ENCODE results near the gene SLC2A11.

The SLC2A11 gene, protein sequence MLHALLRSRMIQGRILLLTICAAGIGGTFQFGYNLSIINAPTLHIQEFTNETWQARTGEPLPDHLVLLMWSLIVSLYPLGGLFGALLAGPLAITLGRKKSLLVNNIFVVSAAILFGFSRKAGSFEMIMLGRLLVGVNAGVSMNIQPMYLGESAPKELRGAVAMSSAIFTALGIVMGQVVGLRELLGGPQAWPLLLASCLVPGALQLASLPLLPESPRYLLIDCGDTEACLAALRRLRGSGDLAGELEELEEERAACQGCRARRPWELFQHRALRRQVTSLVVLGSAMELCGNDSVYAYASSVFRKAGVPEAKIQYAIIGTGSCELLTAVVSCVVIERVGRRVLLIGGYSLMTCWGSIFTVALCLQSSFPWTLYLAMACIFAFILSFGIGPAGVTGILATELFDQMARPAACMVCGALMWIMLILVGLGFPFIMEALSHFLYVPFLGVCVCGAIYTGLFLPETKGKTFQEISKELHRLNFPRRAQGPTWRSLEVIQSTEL

DNA sequence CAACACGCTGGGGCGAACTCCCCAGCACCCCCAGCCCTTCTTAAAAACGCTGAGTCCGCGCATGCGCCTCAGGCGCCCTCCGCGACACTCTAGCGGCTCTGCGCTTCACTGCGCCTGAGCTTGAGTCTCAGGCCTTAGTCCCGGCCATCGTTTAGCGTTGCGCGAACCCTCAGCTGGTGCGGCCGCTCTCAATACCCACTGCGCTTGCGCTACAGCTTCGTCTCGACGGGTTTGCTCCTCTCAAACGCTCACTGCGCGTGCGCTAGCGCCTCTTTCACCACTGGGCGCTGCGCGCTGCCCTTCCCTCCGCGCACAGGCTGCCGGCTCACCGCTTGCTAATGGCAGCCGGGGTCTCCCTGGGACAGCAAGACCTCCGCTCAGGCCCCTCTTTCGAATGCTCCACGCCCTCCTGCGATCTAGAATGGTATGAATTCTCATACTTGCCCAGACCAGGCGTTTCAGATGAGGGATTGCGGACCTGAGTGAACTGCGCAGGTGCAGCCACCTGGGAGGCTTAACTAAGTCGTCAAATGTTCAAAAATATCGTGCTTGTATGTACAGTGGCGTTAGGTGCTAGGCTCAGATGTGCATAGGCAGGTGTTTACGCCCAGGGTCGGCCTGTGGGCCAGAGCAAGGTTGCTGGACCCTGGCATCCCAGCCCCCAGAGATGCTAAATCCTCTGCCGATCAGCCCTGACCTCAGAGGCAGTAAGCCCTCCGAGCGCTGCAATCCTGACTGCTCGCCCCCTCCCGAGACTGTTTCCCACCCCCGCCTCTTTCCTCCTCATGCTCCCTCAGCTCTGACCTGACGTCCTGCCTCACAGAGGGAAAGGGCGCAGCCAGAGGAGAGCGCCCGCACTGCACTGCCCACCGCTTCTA lies at the start of gene SLC2A11:
TSS of gene SLC2A11 (plus strand) at position 270 of the 878 bp plus-strand sequence. CDS start at position 395, 125 bp downstream.
- DNase-seq = peak; percentile 97

DNA sequence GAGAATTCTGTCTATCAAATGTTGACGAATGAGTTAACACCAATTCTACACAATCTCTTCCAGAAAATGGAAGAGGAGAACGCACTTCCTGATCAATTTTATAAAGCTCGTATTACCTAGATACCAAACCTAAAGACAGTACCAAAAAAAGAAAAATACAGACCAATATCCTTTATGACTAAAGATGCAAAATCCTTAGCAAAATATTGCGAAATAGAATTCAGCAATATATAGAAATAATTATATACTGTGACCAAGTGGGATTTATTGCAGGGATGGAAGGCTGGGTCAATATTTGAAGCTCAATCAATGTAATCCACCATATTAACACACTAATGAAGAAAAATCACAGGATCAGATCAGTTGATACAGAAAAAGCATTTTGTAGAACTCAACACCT lies 45.3 kb upstream of the SLC2A11 start:
- DNase-seq = no peak

DNA sequence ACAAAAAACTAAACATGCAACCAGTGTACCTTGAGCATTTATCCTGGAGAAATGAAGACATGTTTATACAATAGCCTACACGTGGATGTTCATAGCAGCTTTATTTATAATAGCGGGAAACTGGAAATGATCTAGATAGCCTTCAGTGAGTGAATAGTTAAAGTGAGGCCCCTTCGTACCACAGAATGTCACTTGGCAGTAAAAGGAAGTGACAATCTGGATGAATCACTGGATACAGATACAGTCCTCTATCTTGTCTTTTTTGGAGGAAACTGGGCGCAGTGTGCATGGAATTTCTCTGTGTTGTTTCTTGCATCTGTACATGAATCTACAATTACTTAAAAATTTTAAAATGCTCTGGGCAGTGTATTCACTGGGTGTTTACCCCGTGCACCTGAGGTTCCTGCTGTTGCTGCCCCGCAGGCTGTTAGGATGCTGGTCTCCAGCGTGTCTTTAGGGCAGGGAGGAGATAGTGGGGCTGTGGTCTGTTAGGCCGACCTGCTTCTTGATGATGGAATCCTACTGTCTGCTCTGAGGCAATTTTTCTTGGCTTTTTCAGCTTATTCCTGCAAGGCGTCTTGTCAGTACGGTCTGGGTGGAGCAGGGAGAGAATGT lies 42.0 kb upstream of the SLC2A11 start:
- no peak for DNase-seq

DNA sequence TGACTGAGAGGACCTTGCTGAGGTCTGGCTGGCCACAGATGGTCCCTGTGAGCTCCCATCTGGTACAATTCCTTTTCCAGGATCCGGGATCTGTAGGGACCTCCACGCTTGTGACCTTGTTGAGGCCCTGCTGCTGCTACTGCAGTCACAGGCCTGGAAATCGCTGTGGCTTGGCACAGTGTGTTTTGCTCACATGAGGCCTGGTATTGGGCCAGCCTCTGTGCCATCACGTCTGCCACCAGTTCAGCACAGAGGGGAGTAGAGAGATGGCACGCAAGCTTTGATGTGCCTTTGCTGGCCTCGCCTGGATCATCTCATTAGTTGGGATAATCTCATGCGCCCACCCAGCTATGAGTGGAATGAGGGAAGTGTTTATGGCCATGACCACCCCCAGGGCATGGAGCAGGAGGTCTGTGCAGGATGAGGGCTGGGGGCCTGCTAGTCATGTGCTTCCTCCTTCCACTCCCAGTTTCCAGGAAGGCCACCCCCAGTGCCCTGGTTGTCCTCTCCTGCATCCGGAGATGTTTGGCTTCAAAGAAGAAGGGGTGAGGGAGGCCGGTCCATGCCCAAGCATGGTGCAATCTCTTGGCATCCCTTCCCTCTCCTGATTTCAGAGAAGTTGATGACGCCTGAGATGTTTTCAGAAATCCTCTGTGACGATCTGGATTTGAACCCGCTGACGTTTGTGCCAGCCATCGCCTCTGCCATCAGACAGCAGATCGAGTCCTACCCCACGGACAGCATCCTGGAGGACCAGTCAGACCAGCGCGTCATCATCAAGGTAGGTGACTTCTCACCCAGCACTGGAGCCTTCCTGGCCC lies 41.3 kb upstream of the SLC2A11 start:
- no peak for DNase-seq

DNA sequence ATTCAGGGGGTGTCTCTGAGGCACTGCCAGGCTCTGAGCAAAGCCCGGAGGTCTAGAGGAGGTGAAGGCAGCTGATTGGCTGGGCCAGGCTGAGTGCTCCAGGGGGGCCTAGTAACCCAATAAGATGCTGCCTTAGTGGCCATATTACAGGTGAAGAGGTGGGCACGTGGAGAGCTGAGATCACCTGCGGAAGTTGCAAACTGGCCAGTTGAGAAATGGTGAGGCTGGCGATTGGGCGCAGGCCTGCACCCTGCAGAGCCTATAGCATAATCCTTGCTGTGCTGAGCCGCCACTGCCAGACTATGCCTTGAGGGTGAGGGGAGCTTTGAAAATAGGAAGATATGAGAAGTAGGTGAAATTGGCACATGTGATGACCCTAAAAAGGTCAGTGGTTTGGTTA lies 40.5 kb upstream of the SLC2A11 start:
- no peak for DNase-seq

DNA sequence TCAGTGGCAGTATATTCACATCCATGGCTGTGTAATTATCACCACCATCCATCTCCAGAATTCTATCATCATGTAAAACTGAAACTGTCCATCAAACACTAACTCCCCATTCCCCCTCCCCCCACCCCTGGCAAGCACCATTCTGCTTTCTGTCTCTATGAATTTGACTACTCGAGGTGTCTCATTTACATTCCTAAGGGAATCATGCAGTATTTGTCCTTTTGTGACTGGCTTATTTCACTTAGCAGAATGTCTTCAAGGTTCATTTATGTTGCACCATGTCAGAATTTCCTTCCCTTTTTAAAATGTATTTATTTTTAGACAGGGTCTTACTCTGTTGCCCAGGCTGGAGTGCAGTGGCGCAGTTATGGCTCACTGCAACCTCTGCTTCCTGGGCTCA lies 39.1 kb upstream of the SLC2A11 start:
- no peak for DNase-seq

DNA sequence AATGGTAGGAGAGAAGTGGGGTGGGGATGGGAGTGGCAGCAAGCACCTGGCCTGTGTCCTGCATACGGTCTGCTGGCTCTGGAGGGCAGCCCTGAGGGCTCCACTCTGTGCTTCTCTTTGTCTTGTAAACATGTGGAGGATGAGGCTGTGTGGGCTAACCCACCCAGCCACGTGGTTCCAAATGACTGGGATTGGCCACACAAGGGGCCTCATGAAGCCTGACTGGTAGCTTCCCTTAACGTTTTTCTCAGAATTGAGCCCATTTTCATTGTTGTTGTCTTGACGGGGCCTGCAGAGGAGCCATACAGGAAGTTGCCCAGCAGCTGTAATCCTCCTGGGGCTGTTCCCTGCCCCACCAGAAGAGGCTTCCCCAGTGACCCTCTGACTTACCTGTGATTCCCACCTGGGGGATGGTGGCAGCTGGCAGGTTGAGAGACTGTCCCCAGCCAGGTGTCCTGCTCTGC lies 36.9 kb upstream of the SLC2A11 start:
- DNase-seq = no peak

DNA sequence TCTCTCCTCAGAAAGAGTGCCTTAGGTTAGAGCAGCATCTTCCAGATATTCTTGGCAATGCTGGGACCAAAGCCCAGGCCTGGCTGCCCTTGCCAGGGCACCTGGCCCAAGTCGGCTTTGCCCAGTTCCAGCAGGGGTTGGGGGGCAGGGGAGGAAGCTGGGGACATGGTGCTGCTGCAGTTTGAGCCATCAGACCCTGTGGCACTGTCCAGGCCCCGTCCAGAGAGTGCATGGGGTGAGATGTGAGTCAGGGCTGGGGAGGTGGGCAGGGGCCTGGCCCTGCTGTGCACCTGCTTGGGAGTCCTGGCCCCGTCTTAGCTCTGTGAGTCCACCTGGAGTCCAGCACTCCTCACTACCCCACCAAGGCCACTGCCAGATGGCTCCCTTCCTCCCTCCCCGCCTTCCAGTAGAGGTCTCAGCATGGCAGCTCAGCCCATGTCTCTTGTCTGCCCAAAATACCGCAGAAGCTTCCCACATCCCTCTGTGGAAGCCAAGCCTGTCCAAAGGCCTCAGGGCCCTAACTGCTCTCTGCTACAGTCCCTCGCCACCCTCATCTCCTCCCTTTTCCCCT lies 35.5 kb upstream of the SLC2A11 start:
- no peak for DNase-seq

DNA sequence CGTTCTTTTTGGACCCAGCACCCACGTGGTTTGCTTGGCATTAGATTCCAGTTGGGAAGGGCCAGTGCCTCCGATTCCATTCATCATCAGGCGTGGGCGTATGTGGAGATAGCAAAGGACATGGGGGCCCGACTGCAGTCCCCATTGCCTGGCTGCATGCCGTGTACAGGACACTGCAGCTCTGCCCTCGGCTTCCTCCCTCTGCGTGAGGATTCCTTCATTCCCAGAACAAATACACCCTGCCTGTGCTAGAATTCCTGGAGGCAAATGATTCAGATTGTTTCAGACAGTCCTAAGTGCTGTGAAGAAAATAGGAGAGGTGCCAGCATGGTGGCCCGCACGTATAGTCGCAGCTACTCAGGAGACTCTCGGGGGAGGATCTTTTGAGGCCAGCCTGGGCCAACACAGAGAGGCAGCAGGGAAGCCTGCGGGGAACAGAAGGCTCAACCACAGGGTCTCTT lies 34.3 kb upstream of the SLC2A11 start:
- DNase-seq = no peak

DNA sequence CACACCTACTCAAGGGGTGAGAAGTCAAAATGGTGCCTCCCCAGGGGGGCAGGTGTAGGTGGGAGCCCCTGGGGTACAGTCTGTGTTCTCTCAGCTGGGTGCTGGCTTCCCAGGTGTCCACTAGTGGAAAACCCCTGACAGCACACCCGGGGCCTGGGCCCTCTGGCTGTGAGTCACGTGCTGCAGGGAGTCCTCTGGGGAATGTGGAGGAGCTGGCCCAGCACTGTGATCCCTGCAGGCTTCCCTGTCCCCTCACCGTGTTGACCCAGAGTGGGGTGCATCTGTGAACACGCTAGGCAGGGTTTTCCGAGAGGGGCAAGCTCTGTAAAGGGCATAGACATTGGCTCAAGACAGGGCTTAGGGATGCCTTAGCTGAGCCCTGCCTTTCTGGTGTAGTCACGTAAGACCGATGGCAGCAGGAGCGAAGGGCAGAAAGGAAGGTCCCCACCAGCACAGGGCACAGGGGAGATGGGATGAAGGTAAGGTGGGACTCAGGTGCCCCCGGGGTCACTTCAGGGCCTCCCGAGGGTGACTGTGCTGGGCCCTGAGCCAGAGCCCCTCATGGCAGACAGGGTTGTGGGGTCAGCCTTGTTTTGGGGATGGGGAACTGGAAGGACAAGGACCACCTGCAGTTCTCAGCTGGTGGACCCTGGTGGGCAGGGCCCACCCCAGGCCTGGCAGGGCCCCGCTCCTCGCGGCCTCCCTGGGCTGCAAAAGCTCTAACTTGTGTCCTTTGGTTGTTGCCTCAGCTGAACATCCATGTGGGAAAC lies 33.0 kb upstream of the SLC2A11 start:
- no peak for DNase-seq

DNA sequence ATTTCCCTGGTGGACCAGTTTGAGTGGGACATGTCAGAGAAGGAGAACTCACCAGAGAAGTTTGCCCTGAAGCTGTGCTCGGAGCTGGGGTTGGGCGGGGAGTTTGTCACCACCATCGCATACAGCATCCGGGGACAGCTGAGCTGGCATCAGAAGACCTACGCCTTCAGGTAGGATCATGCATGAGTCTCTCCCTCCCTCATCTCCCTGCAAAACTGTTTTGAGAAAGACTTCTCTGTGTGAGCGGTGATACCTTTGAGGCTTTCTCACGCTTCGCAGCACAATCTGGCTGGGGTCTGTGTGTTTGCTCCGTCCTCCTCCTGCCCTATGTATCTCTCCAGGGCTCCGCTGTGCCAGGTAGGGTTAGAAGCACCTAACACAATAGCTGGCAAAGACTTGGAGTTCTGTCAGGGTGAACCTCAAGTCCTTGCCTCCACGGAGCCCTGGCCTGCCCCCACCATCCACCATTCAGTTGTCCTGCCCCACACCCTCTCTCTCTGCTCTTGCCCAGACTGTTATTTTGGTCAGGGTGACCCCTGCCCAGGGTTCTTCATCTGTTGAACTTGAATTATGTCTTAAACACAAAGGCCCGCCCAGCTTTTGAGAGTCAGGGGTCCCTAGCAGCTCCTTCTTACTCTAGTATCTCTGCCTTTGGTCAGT lies 32.3 kb upstream of the SLC2A11 start:
- DNase-seq = no peak

DNA sequence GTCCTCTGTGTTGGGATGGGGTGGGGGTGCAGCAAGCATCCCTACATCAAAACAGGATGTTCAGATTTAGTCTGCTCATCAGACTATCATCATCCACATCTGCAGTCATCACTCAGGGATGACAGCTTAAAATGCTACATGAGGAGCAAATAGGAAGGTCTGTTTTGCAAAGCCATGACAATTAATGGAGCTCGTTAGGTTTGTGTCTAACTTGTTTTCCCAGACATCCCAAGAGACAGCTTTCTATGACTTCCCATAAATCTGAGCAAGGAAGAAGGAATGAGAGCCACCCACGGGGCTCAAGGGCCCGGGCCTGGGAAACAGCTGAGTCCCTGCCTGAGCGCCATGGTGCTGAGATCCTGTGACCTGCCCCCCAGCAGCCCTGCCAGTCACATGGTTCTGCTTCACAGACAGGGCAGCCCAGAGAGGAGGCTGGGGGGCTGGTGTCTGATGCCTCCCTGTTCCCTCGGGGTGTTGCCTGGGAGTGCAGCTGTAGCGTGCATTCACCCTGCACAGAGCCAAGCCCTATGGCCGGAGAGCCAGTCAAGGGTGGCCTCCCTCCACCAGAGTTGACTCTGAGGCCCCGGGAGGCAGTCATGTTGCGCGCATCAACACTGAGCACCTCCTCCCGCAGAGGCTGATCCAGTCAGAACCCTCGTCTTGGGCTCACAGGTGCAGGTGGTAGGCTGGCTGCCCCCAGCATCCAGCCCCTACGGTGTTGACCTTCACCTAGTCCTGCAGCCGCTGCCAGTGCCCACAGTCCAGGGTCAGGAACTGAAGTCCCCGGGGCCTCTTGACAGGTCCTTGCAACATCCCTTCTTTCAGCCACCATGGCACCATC lies 30.9 kb upstream of the SLC2A11 start:
- peak; percentile 90 for DNase-seq

DNA sequence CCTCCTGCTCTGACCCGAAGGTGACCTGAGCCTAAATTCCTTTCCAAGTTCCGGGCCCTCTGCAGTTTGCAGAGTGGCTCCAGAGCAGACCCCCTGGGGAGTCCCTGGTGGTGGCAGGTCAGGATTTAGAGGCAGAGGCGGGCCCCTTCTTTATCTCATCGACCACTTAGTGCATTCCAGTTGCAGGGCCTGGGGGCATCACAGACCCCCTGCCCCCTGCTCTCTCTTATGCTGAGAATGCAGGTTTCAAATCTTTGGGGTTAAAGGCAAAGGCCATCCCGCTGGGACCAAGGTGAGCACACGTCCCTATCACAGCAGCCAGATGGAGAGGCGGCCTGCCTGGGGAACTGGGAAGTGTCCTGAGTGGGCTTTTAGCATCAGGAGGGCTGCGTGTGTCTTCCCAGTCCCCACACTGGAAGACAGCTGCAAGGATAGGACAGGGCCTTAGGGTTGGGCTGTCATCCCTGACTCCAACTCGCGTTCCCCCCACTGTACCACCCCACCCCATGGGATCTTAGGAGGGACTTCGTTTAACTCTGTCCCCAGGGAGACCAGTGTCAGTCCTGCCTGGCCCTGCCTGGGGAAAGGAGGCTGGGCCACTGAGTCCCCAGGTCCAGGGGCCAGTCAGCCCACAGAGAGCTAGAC lies 30.2 kb upstream of the SLC2A11 start:
- no peak for DNase-seq

DNA sequence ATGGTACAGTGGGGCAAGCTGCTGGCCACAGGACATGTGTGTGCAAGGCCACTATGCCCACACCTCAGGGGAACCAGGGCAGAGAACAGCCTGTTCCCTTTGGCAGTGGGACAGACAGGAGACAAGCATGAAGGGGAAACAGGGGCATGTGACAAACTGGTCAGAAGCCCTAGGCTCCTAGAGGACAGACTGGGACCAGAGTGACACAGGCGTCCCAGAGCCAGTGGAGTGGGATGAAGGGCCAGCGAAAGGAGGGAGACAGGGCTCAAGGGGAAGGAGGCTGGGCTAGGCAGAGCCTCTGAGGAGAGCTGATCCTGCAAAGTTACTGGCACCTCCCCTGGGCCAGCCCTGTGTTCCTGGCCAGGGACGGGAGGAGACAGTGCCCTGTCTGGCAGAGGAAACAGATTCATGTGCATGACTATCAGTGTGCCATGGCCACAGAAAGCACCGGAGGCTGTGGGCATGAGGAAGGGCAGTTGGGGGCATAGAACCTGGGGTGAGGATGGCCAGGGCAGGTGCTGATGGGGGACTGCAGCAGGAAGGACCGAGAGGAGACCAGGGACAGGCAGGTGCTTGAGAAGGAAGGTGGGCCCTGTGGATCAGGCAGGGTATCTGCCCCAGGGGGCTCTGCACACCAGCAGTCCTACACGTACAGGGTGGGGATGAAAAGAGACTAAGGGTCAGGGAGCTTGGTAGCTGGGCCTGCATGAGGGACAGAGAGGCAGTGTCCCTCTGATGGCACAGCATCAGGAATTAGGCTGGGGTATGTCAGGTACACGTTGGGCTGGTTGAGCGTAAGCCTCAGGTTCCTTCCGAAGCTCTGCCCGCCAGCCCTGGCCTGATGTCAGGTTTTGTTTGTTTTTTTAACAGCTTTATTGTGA lies 28.6 kb upstream of the SLC2A11 start:
- no peak for DNase-seq

DNA sequence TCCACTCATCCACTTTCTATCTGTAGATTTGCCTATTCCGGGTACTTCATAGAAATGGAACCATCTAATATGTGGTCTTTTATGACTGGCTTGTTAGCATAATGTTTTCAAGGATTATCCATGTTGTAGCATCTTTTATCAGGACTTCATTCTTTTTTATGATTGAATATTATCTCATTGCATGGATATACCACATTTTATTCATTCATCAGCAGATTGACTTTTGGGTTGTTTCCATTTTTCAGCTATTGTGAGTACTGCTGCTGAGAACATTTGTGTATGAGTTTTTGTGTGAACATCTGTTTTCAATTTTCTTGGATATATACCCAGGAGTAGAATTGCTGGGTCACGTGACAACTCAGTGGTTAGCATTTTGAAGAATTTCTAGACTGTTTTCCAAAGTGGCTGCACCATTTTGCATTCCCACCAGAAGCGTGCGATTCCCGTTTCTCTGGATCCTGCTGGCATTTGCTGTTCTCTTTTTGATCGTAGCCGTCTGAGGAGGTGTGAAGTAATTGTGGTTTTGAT lies 27.8 kb upstream of the SLC2A11 start:
- DNase-seq = peak; percentile 94

DNA sequence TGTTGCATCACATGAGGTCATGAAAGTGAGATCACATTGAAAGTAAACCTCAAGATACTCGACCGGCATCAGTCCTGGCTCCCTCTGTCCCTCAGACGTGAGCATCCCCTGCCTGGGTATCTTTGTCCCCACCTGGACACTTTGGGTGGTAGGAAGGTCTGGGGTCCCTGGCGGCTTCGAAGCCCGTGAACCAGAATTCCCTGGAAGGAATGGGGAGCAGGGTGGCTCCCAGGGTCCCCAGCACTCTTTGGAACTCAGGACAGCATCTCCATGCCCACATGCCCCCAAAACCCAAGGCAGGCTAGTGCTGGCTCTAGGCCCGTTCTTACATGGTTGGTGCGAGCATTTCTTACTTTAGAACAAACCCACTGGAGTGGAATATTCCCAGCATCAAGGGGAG lies 26.4 kb upstream of the SLC2A11 start:
- DNase-seq = no peak

DNA sequence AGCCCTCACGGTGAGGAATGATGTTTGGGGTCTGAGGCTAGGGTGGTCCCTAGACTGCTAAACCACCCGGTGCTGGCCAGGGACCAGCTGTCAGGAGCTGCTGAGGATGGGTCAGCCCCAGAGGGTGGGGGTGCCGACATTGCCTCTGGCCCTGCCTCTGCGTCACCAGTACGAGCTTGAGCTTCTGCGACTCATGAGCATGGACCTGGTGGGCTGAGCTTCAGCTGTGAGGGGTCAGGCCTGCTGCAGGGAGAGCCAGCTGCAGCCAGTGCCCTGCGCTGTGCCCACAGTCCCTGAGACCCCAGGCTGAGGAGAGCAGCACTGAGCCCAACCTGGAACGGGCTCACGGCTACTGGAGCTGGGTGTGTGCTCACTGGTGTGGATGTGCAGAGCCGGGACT lies 25.9 kb upstream of the SLC2A11 start:
- DNase-seq = no peak
